A549 (cell line): ENCODE data around the gene PCGF3.

Experiments used
- CEBPB ChIP-seq, 2 experiments: fragments of >200 bp in 1 of 2; sonication (Bioruptor Twin) in 1 of 2; formaldehyde crosslinking in 1 of 2; IDR thresholded peaks; 2 replicates each; pipeline ENCODE4 v1.6.1; 2012 to 2016
- EP300 ChIP-seq, 2 experiments: fragments of >200 bp; sonication (Bioruptor Twin); formaldehyde crosslinking; IDR thresholded peaks; 2 replicates in 1 of 2; 3 replicates in 1 of 2; pipeline ENCODE4 v1.6.1; 2016 to 2017
- JUN ChIP-seq, 2 experiments: fragments of >200 bp; sonication (Bioruptor Twin); formaldehyde crosslinking; IDR thresholded peaks; 2 replicates in 1 of 2; 3 replicates in 1 of 2; pipeline ENCODE4 v1.6.1; 2016 to 2017
- KDM5A ChIP-seq: fragments of 200-600 bp; sonication (generic); IDR thresholded peaks from 2 replicates; pipeline ENCODE4 v1.6.1; 2016; ENCODE audit warnings: antibody characterized with exemption, mild to moderate bottlenecking
- MAFK ChIP-seq: fragments of 450-650 bp; IDR thresholded peaks from 2 replicates; pipeline ENCODE4 v1.6.1; 2014; ENCODE audit not compliant: partially characterized antibody
- POLR2A ChIP-seq: IDR thresholded peaks from 2 replicates; pipeline ENCODE4 v1.6.1; 2012; ENCODE audit warnings: mild to moderate bottlenecking, low read length
- RAD21 ChIP-seq, 2 experiments: fragments of >200 bp in 1 of 2; sonication (Bioruptor Twin) in 1 of 2; formaldehyde crosslinking in 1 of 2; IDR thresholded peaks in 1 of 2; conservative IDR thresholded peaks in 1 of 2; 2 replicates in 1 of 2; 3 replicates in 1 of 2; pipeline ENCODE4 v1.6.1; 2012 to 2018; ENCODE audit warnings: inconsistent platforms in 1 of 2
- TF ChIP-seq, protein P1 (sequence below): IDR thresholded peaks from 2 replicates; pipeline ENCODE4 v1.6.1; 2012
- TF ChIP-seq, protein P2 (sequence below): fragments of >200 bp; sonication (Bioruptor Twin); formaldehyde crosslinking; IDR thresholded peaks from 3 replicates; pipeline ENCODE4 v1.5.1; 2016

DNA sequence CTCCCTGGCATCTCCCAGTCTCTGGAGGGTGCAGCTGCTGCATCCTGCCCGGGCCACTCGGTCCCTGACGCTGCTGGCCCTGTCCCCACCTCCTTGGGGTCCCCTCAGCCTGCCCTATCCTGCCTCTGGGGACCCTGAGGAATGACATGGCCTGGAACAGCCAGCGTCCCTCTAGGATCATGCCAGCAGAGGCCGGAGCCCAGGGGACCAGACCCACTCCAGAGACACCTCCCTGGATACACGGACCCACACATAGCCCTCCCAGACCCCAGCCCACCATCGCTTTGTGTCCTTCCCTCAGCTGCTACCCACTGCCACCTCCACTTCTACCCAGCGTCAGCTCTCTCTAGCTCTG, 84.8 kb downstream of the PCGF3 start:
- TF ChIP-seq CEBPB (IDR thresholded peaks at IDR 0.05) (no peak), KDM5A (no peak), POLR2A (no peak), MAFK (no peak), RAD21 (conservative IDR thresholded peaks at IDR 0.05 in 1 of 2, IDR thresholded peaks at IDR 0.05 in 1 of 2) (no peak), JUN (IDR thresholded peaks at IDR 0.05) (no peak), EP300 (IDR thresholded peaks at IDR 0.05) (no peak)
- TF ChIP-seq, protein P1, sequence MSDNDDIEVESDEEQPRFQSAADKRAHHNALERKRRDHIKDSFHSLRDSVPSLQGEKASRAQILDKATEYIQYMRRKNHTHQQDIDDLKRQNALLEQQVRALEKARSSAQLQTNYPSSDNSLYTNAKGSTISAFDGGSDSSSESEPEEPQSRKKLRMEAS = no peak
- TF ChIP-seq, protein P2, sequence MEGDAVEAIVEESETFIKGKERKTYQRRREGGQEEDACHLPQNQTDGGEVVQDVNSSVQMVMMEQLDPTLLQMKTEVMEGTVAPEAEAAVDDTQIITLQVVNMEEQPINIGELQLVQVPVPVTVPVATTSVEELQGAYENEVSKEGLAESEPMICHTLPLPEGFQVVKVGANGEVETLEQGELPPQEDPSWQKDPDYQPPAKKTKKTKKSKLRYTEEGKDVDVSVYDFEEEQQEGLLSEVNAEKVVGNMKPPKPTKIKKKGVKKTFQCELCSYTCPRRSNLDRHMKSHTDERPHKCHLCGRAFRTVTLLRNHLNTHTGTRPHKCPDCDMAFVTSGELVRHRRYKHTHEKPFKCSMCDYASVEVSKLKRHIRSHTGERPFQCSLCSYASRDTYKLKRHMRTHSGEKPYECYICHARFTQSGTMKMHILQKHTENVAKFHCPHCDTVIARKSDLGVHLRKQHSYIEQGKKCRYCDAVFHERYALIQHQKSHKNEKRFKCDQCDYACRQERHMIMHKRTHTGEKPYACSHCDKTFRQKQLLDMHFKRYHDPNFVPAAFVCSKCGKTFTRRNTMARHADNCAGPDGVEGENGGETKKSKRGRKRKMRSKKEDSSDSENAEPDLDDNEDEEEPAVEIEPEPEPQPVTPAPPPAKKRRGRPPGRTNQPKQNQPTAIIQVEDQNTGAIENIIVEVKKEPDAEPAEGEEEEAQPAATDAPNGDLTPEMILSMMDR = no peak
